K562 (cell line): ENCODE measurements around the gene AP1S3. TPM values are rescaled to one million over a fixed set of nuclear protein-coding genes. Genes with fewer than 3 reads are reported as not detected.

Source experiments
- ATAC-seq: fragments of 200-7000 bp; cut with Tn5 transposase; 3 replicates; pipeline ENCODE4 v1.9.1; 2020; ENCODE audit warnings: moderate library complexity
- BruUV-seq: library from RNA; stranded (reverse); fragments of 400-500 nt; replicated peaks from 2 replicates; lab custom pipeline; 2021; lab: Mats Ljungman, UMichigan
- CTCF ChIA-PET: fragments of 300-600 bp; formaldehyde crosslinking; extraction: SDS; loops from one replicate; lab custom pipeline; 2021; ENCODE audit warnings: low intra/inter-chr PET ratio; lab: Yijun Ruan, JAX
- POLR2A ChIA-PET: fragments of 300-600, 350-650 bp; sonication (Branson Sonifier 250); formaldehyde crosslinking; extraction: SDS; loops from one replicate; lab custom pipeline; 2021; ENCODE audit warnings: antibody characterized with exemption, inconsistent platforms; lab: Yijun Ruan, JAX
- DNase-seq, 4 experiments: peaks; one replicate each; pipeline versions ENCODE4 v3.0.0 to v3.0.0-alpha.2; 2011 to 2018; ENCODE audit warnings: low spot score in 3 of 4, mixed read lengths in 3 of 4; ENCODE audit errors: extremely low read depth in 1 of 4
- FAIRE-seq: peaks from 2 replicates; lab custom pipeline; 2011; peaks lifted over from hg19 to GRCh38; lab: Jason Lieb, UNC
- H2AFZ ChIP-seq: 2 replicates; pipeline ENCODE4 v1.6.0; 2011; ENCODE audit warnings: low read depth, low read length, control low read depth, inconsistent platforms
- H3K27ac ChIP-seq: fragments of 200-600 bp; 3 replicates; pipeline ENCODE4 v1.8.0; 2011; ENCODE audit warnings: low read depth, mild to moderate bottlenecking, control low read depth, inconsistent platforms, low read length, moderate library complexity, mixed read lengths; ENCODE audit errors: extremely low read depth
- H3K27me3 ChIP-seq, 2 experiments: fragments of 300-600 bp in 1 of 2; 2 replicates in 1 of 2; 3 replicates in 1 of 2; pipeline versions ENCODE4 v1.6.0 to v1.8.0; 2011; ENCODE audit warnings: inconsistent platforms in 2 of 2, low read length in 2 of 2, mild to moderate bottlenecking in 1 of 2, mixed read lengths in 1 of 2, moderate library complexity in 1 of 2; ENCODE audit not compliant: control insufficient read depth in 2 of 2, insufficient read depth in 2 of 2
- H3K36me3 ChIP-seq: fragments of 300-600 bp; 3 replicates; pipeline ENCODE4 v1.8.0; 2011; ENCODE audit warnings: mild to moderate bottlenecking, low read length, inconsistent platforms; ENCODE audit not compliant: control insufficient read depth, insufficient read depth
- H3K4me1 ChIP-seq, 2 experiments: fragments of 200-600 bp in 1 of 2; replicated peaks in 1 of 2; 2 replicates in 1 of 2; 3 replicates in 1 of 2; pipeline versions ENCODE4 v1.5.1 to v1.8.0; 2011; ENCODE audit warnings: inconsistent platforms in 2 of 2, low read length in 2 of 2, mild to moderate bottlenecking in 1 of 2, mixed read lengths in 1 of 2, moderate library complexity in 1 of 2; ENCODE audit not compliant: control insufficient read depth in 2 of 2, insufficient read depth in 2 of 2
- H3K4me2 ChIP-seq: 2 replicates; pipeline ENCODE4 v1.6.1; 2011; ENCODE audit warnings: low read length, control low read depth, inconsistent platforms, mixed read lengths; ENCODE audit not compliant: insufficient read depth
- H3K4me3 ChIP-seq: fragments of 200-600 bp; sonication (generic), shearing (Covaris generic); 2 replicates; pipeline ENCODE4 v1.5.1; 2016; ENCODE audit warnings: control low read depth, inconsistent platforms
- H3K79me2 ChIP-seq: fragments of 200-600 bp; 3 replicates; pipeline ENCODE4 v1.8.0; 2011; ENCODE audit warnings: low read length, inconsistent platforms; ENCODE audit not compliant: control insufficient read depth, insufficient read depth
- H3K9ac ChIP-seq, 2 experiments: 2 replicates each; pipeline versions ENCODE4 v1.6.0 to v1.6.1; 2011; ENCODE audit warnings: low read depth in 2 of 2, low read length in 2 of 2, control low read depth in 1 of 2, inconsistent platforms in 1 of 2, mild to moderate bottlenecking in 1 of 2, mixed read lengths in 1 of 2; ENCODE audit not compliant: insufficient read depth in 1 of 2
- H3K9me1 ChIP-seq: one replicate; pipeline ENCODE4 v1.6.0; 2011; ENCODE audit warnings: inconsistent platforms, mild to moderate bottlenecking, low read length, moderate library complexity; ENCODE audit not compliant: control insufficient read depth, insufficient read depth
- H3K9me3 ChIP-seq: replicated peaks from 2 replicates; pipeline ENCODE4 v1.5.1; 2011; ENCODE audit warnings: low read depth, low read length, inconsistent platforms; ENCODE audit not compliant: control insufficient read depth, insufficient read depth
- H4K20me1 ChIP-seq: replicated peaks from 2 replicates; pipeline ENCODE4 v1.6.1; 2011; ENCODE audit warnings: low read length, inconsistent platforms, mixed read lengths; ENCODE audit not compliant: control insufficient read depth, insufficient read depth
- ASH1L ChIP-seq: fragments of 450-650 bp; IDR thresholded peaks from 2 replicates; pipeline ENCODE4 v1.6.1; 2018; ENCODE audit warnings: borderline replicate concordance, mild to moderate bottlenecking, low read depth; ENCODE audit not compliant: partially characterized antibody
- HMG20B ChIP-seq: fragments of 250-450 bp; sonication (Bioruptor Pico); IDR thresholded peaks from 2 replicates; pipeline ENCODE4 v1.5.0; 2021; ENCODE audit warnings: mild to moderate bottlenecking
- HSF4 ChIP-seq: fragments of 250-450 bp; sonication (Bioruptor Pico); IDR thresholded peaks from 2 replicates; pipeline ENCODE4 v2.1.2; 2022; ENCODE audit warnings: mild to moderate bottlenecking, moderate library complexity, borderline replicate concordance
- PTBP1 ChIP-seq: fragments of 200-400 bp; formaldehyde crosslinking; IDR thresholded peaks from 2 replicates; pipeline ENCODE4 v1.6.1; 2017; ENCODE audit warnings: low read depth, low read length
- SMARCB1 ChIP-seq: IDR thresholded peaks from 2 replicates; pipeline ENCODE4 v1.6.1; 2011; ENCODE audit warnings: improper control_type of control experiment, low read depth; ENCODE audit not compliant: insufficient read length
- XRCC3 ChIP-seq: fragments of 450-650 bp; IDR thresholded peaks from 2 replicates; pipeline ENCODE4 v1.6.1; 2017; ENCODE audit warnings: mild to moderate bottlenecking, moderate library complexity
- WGBS: fragments of 100-300 bp; shearing (Covaris generic); methylation state at CpG from one replicate; pipeline ENCODE4 v1.1.6; 2016; ENCODE audit warnings: low coverage, mixed read lengths; ENCODE audit not compliant: insufficient coverage; ENCODE audit errors: missing lambda C conversion rate; 5-methylcytosine and 5-hydroxymethylcytosine counted together
- in situ Hi-C: fragments of 300-500 bp; cut with MboI; formaldehyde crosslinking; loops from 4 replicates; pipeline ENCODE4 v1.15.0; 2018; ENCODE audit warnings: inconsistent platforms, mixed read lengths
- intact Hi-C: fragments of 100-400 bp; cut with micrococcal nuclease; formaldehyde crosslinking; loops from 2 replicates; pipeline ENCODE4 v1.14.2; 2022
- polyA plus RNA-seq, 8 experiments: library from polyadenylated mRNA; depleted of rRNA in 4 of 8; stranded (reverse) in 5 of 8; unstranded in 3 of 8; fragments of >200 nt; fragmentation: Nextera tagmentation in 2 of 8; fragmentation: Illumina TruSeq in 1 of 8; extraction: Ambion mirVana in 2 of 8; extraction: Trizol in 1 of 8; gene quantifications; 2 replicates each; pipeline versions ENCODE4 v1.2.1 to v1.2.3, GENCODE V29; 2011 to 2014; ENCODE audit warnings: inconsistent platforms in 1 of 8, missing spikeins in 1 of 8
- total RNA-seq, 7 experiments: library from RNA; depleted of rRNA in 6 of 7; stranded (reverse); fragments of >200 nt in 6 of 7; fragmentation: Illumina TruSeq in 2 of 7; extraction: Trizol in 2 of 7; gene quantifications; 2 replicates each; pipeline versions ENCODE4 v1.2.1 to v1.2.3, GENCODE V29; 2011 to 2021; ENCODE audit warnings: low replicate concordance in 1 of 7

AP1S3 gene
- total and polyA plus RNA-seq, 9 of the 15 experiments (the other 6 are each of a cell fraction or from before 2014, with no cell fraction given), result 0.50 to 3.8 (median 2.1) TPM

DNA sequence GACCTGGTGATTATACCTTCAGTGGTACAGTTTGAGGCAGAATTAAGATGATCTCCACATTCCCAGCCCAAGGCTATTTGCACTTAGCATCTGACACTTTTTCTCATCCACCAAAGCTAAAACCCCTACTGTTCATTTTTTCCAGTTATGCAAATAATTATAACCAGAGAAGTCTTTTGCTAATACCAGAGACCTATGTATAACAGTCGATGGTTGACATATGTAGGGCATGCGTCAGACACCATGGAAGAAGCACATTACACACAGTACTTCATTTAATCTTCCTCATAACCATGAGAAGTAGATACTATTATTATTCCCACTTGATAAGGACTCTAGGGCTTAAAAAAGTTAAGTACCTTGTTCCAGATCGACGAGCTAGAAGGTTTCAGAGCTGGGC lies 36.5 kb downstream of the AP1S3 start:
- Histone ChIP-seq H3K4me1 (no peaks in the 10 kb centered on the region), H2AFZ (no peak overlapping the region), H4K20me1 (no peaks in the 10 kb centered on the region), H3K36me3 (no peaks in the 10 kb centered on the region), H3K9me1 (no peaks in the 10 kb centered on the region), H3K4me3 (no peak overlapping the region), H3K9me3 (no peaks in the 10 kb centered on the region), H3K27me3 (no peaks in the 10 kb centered on the region; a peak in 1 of 5 replicates), H3K9ac (no peak overlapping the region), H3K79me2 (no peaks in the 10 kb centered on the region), H3K27ac (no peak overlapping the region), H3K4me2 (no peak overlapping the region)
- FAIRE-seq (no peak), DNase-seq (no peak), ATAC-seq (no peak)
- ChIA-PET POLR2A (interaction anchor here (0.6 kb wide), 1 partner anchor 9 kb away, joined by 4 read pairs; no protein-coding TSS in a partner anchor), CTCF (no interaction called here)
- in situ Hi-C loops, result loop anchor here (25.0 kb wide), 1 partner anchor 839 kb away; no protein-coding TSS in a partner anchor
- TF ChIP-seq ASH1L (no peak), HSF4 (CRISPR knock-in tag) (no peak), SMARCB1 (no peak), HMG20B (CRISPR knock-in tag) (no peak), PTBP1 (no peak), XRCC3 (no peak)
- BruUV-seq, result no TSS peak
- 16% methylated on average over 4 of the region's 4 CpGs for WGBS
- intact Hi-C loops, result no loop called here
